Sigmoid colon (tissue), 4 donors: Measurements from ENCODE around the gene PAF1.

Source experiments
- EP300 ChIP-seq, 4 donors: sonication (generic); formaldehyde crosslinking; IDR thresholded peaks; one replicate each; pipeline ENCODE4 v1.6.1; 2017; ENCODE audit warnings: antibody characterized with exemption in 4 of 4
- POLR2A ChIP-seq, 2 donors: fragments of 450-650 bp; IDR thresholded peaks; one replicate each; pipeline ENCODE4 v1.6.1; 2016; ENCODE audit warnings: antibody characterized with exemption in 2 of 2, mild to moderate bottlenecking in 2 of 2, moderate library complexity in 2 of 2
- TF ChIP-seq, protein P1 (sequence below), 4 experiments: fragments of 450-650 bp in 3 of 4; fragments of 200-600 bp in 1 of 4; IDR thresholded peaks; one replicate each; pipeline ENCODE4 v1.5.1; 2016 to 2019; ENCODE audit warnings: antibody characterized with exemption in 4 of 4, mild to moderate bottlenecking in 3 of 4, moderate library complexity in 2 of 4

- TF ChIP-seq, protein P1, sequence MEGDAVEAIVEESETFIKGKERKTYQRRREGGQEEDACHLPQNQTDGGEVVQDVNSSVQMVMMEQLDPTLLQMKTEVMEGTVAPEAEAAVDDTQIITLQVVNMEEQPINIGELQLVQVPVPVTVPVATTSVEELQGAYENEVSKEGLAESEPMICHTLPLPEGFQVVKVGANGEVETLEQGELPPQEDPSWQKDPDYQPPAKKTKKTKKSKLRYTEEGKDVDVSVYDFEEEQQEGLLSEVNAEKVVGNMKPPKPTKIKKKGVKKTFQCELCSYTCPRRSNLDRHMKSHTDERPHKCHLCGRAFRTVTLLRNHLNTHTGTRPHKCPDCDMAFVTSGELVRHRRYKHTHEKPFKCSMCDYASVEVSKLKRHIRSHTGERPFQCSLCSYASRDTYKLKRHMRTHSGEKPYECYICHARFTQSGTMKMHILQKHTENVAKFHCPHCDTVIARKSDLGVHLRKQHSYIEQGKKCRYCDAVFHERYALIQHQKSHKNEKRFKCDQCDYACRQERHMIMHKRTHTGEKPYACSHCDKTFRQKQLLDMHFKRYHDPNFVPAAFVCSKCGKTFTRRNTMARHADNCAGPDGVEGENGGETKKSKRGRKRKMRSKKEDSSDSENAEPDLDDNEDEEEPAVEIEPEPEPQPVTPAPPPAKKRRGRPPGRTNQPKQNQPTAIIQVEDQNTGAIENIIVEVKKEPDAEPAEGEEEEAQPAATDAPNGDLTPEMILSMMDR (IDR thresholded peaks at IDR 0.05) = no peak
- no peak for TF ChIP-seq EP300 (IDR thresholded peaks at IDR 0.05)
- no peak for TF ChIP-seq POLR2A (IDR thresholded peaks at IDR 0.05)
These were observed 11.0 kb downstream of the PAF1 start for GRCh38 chr19:39379865-39380396.
